ENCODE data around the gene BACE2. TPM values are rescaled to one million over a fixed set of nuclear protein-coding genes. Genes with fewer than 3 reads are reported as not detected.

BACE2 gene
- total RNA-seq, 3 donors from 2014 or later (not counting 1 experiment from before 2014, with no cell fraction given), result 0.12 to 10.3 (median 0.29) TPM

DNA sequence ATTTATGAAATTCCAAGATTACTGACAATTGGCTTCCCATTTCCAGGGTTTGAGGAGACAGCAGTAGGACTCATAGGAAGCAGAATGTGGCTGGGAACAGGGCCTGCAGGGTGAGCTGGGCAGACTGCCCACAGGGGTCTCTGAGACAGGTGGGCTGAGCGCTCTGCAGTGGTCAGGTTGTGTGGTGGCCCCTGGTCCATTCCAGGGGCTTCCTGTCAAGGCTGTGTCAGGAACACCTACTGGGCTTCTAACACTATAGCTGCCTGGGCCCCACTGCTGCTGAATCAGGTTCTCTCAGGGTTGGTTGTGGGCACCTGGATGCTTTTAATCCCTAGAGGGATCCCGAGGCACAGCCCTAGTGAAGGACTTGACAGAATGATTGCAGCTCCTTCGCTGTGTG lies 72.1 kb downstream of the BACE2 start:
- no peaks in the 10 kb centered on the region for H3K9me3 Mint-ChIP-seq
- Histone ChIP-seq H3K27me3 (ENCODE audit: control insufficient read depth, insufficient read depth, low read length) (no peaks in the 10 kb centered on the region), H3K4me3 (ENCODE audit: low read length) (no peak overlapping the region), H3K4me1 (ENCODE audit: control insufficient read depth, insufficient read depth, low read length) (no peaks in the 10 kb centered on the region), H3K36me3 (ENCODE audit: control insufficient read depth, insufficient read depth, low read length) (no peaks in the 10 kb centered on the region), H3K27ac (ENCODE audit: low read length) (no peak overlapping the region), H3K9me3 (ENCODE audit: control insufficient read depth, insufficient read depth, low read length) (no peaks in the 10 kb centered on the region)
- peaks cover 0 to 4% of the 10 kb centered on the region in 2 donors for H3K27me3 Mint-ChIP-seq (ENCODE audit: low read depth in 2 of 2)
- H3K4me3 Mint-ChIP-seq, result no peak overlapping the region
- 89% methylated on average over 3 of the region's 3 CpGs for WGBS (ENCODE audit: insufficient coverage)
- ATAC-seq (no peak), DNase-seq (no peak)
- no peak for TF ChIP-seq CTCF (IDR thresholded peaks at IDR 0.05)
- H3K4me1 Mint-ChIP-seq, result no peaks in the 10 kb centered on the region
- H3K27ac Mint-ChIP-seq, result no peak overlapping the region
- intact Hi-C loops (cut with micrococcal nuclease), result no loop called here
- H3K36me3 Mint-ChIP-seq, result no peaks in the 10 kb centered on the region

- H3K4me3 ChIP-seq (ENCODE audit: low read length), result no peak overlapping the region
- no peak for TF ChIP-seq CTCF (IDR thresholded peaks at IDR 0.05)
- intact Hi-C loops (cut with micrococcal nuclease), result no loop called here
- no peaks in the 10 kb centered on the region for H3K9me3 ChIP-seq (ENCODE audit: control insufficient read depth, insufficient read depth, low read length)
- H3K27me3 ChIP-seq (ENCODE audit: control insufficient read depth, insufficient read depth, low read length), result no peaks in the 10 kb centered on the region
- H3K9me3 Mint-ChIP-seq, result no peaks in the 10 kb centered on the region
- no peaks in the 10 kb centered on the region for H3K27me3 Mint-ChIP-seq (ENCODE audit: low read depth in 2 of 2)
- H3K4me1 Mint-ChIP-seq, result no peaks in the 10 kb centered on the region
- H3K27ac Mint-ChIP-seq, result no peak overlapping the region
- H3K36me3 Mint-ChIP-seq, result no peaks in the 10 kb centered on the region
- no peaks in the 10 kb centered on the region for H3K36me3 ChIP-seq (ENCODE audit: control insufficient read depth, insufficient read depth, low read length)
- H3K27ac ChIP-seq (ENCODE audit: low read length), result no peak overlapping the region
- no peaks in the 10 kb centered on the region for H3K4me1 ChIP-seq (ENCODE audit: control insufficient read depth, insufficient read depth, low read length)
- no peak overlapping the region for H3K4me3 Mint-ChIP-seq
- no peak for ATAC-seq
- 90% methylated on average over 8 of the region's 8 CpGs for WGBS (ENCODE audit: insufficient coverage)
- no peak for DNase-seq
Measured at GRCh38 chr21:41241341-41241740, 73.4 kb downstream of the BACE2 start.

DNA sequence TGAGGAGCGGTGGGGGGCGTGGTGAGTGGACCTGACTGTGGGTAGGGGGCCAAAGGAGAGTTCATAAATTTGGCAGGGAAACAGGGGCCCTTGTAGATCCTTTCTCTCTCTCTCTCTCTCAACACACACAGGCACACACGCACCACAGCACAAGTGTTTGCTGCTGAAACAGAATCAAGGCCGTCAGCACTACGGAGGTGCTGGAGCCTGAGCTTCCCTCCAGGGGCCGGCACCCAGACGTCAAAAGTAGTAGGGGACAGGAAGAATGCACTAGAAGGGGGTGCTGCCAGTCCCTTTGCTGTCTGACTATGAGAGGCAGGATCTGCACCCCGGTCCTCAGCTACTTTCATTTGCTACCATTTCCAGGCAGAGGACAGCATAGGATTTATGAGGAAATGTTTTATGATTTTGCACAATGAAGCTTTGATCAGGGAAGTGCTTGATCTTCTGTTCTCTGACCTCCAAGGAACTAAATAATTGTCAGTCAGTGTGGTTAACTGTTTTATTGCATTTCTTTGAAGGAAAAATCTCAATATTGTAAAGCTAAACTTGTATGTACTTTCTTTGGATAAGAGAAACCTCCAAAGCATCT lies 74.4 kb downstream of the BACE2 start:
- Mint-ChIP-seq H3K27me3 (ENCODE audit: low read depth in 2 of 2) (no peaks in the 10 kb centered on the region), H3K4me1 (no peaks in the 10 kb centered on the region)
- no peak for ATAC-seq

More for the DNA sequence above, 74.4 kb downstream of the BACE2 start:
- H3K36me3 ChIP-seq (ENCODE audit: control insufficient read depth, insufficient read depth, low read length), result no peaks in the 10 kb centered on the region
- H3K4me3 Mint-ChIP-seq, result no peak overlapping the region
- WGBS (ENCODE audit: insufficient coverage), result 78% methylated on average over 8 of the region's 8 CpGs
- no peak for TF ChIP-seq CTCF (IDR thresholded peaks at IDR 0.05)
- no peaks in the 10 kb centered on the region for H3K27me3 ChIP-seq (ENCODE audit: control insufficient read depth, insufficient read depth, low read length)
- H3K4me1 ChIP-seq (ENCODE audit: control insufficient read depth, insufficient read depth, low read length), result no peaks in the 10 kb centered on the region
- no peaks in the 10 kb centered on the region for H3K9me3 Mint-ChIP-seq
- no peaks in the 10 kb centered on the region for H3K9me3 ChIP-seq (ENCODE audit: control insufficient read depth, insufficient read depth, low read length)
- no peak overlapping the region for H3K27ac ChIP-seq (ENCODE audit: low read length)
- no peak overlapping the region for H3K4me3 ChIP-seq (ENCODE audit: low read length)
- no peaks in the 10 kb centered on the region for H3K36me3 Mint-ChIP-seq
- intact Hi-C loops (cut with micrococcal nuclease), result no loop called here
- no peak overlapping the region for H3K27ac Mint-ChIP-seq
- DNase-seq, result no peak

Measured in natural killer cell (primary cell).